OCI-LY3 (cell line): ENCODE results near the gene TOR4A.

Experiments used
- EZH2phosphoT487 ChIP-seq: fragments of 200-600 bp; shearing (Covaris generic); IDR thresholded peaks from 2 replicates; pipeline ENCODE4 v1.6.1; 2018; ENCODE audit warnings: antibody characterized with exemption, mixed run types, low read depth
- TF ChIP-seq, protein P1 (sequence below): fragments of 200-600, 300-600 bp; sonication (generic); IDR thresholded peaks from 2 replicates; pipeline ENCODE4 v1.5.1; 2014; ENCODE audit warnings: antibody characterized with exemption, low read length, low read depth

DNA sequence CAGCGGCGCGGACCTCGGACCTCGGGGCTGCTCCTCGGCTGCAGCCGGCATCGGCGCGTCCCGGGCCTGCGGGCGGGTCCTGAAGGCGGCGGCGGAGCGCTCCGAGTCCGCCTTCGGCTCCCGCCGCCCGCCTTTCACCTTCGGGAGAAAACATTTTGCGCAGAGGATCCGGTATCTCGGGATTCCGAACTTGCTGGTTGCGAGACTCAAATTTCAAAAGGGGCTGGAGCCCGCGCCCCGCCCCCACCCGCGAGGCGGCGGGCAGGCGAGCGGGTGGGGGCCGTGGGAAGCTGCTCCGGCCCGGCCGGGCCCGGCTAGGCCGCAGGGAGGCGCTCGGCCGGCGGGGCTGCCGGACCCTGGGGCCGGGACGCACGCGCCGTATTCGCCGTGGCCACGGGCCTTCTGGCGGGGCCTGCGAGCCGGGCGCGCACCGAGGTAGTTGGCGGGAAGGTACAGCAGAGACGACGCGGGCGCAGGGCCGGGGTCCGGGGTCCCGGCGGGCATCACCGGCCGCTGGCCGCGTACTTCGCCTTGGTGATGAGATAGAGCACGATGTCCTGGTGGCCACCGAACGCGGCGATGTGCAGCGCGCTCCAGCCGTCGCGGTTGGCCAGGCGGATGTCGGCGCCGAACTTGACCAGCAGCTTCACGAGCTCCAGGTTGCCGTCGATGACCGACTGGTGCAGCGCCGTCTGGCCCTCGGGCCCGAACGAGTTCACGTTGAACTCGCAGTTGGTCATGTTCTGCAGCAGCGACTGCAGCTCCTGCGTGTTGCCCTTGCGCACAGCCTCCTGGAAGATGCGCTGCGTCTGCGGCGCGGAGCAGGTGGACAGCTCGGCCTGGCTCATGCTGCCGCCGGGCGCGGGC lies 23.8 kb downstream of the TOR4A start:
- TF ChIP-seq, protein P1, sequence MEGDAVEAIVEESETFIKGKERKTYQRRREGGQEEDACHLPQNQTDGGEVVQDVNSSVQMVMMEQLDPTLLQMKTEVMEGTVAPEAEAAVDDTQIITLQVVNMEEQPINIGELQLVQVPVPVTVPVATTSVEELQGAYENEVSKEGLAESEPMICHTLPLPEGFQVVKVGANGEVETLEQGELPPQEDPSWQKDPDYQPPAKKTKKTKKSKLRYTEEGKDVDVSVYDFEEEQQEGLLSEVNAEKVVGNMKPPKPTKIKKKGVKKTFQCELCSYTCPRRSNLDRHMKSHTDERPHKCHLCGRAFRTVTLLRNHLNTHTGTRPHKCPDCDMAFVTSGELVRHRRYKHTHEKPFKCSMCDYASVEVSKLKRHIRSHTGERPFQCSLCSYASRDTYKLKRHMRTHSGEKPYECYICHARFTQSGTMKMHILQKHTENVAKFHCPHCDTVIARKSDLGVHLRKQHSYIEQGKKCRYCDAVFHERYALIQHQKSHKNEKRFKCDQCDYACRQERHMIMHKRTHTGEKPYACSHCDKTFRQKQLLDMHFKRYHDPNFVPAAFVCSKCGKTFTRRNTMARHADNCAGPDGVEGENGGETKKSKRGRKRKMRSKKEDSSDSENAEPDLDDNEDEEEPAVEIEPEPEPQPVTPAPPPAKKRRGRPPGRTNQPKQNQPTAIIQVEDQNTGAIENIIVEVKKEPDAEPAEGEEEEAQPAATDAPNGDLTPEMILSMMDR = no peak
- TF ChIP-seq EZH2phosphoT487 = no peak
